GM18907 (cell line): ENCODE results near the gene CA5A.

Source experiments
- ATAC-seq: cut with Tn5 transposase; IDR thresholded peaks from one replicate; pipeline ENCODE4 v1.9.1; 2021; ENCODE audit warnings: mild to moderate bottlenecking, moderate library complexity; ENCODE audit not compliant: unreplicated experiment

CA5A gene

DNA sequence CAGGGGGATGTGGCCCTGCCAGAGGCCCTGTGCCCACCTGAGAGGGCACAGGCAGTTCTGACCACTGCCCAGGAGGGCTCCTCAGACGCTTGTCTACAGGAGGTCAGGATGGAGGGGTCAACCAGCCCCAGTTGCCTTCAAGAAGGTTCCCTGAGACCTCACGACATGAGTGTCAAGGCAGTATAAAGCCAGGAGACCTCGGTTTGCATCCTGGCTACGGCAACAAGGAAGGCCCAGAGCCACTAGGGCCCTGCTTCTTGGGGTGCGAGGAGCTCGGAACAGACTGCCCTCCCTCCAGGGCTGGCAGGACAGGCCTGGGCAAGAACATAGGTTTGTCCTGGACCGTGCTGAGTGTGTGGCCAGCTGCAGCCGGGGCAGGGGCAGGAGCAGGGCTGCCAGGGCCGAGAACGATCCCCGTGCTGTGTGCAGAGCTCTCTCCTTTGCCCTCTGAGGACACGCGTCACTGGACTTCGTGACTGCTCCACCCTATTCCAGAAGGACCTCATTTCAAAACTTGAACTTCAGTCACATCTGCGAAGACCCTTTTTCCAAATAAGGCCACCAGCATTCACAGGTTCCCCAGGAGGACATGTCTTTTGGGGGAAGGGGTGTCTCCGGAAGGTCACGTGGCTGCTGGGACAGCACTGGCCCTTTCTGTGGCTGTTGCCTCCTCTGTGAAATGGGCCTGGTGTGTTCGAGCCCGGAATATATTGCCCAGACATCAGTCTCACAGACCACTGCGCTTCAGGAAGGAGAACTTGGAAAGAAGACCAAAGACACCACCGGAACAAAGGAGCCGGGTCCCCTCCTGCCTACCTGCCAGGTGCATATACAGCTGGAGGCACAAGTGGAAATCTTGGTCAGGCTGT, 94.8 kb downstream of the CA5A start:
- ATAC-seq, result no peak

DNA sequence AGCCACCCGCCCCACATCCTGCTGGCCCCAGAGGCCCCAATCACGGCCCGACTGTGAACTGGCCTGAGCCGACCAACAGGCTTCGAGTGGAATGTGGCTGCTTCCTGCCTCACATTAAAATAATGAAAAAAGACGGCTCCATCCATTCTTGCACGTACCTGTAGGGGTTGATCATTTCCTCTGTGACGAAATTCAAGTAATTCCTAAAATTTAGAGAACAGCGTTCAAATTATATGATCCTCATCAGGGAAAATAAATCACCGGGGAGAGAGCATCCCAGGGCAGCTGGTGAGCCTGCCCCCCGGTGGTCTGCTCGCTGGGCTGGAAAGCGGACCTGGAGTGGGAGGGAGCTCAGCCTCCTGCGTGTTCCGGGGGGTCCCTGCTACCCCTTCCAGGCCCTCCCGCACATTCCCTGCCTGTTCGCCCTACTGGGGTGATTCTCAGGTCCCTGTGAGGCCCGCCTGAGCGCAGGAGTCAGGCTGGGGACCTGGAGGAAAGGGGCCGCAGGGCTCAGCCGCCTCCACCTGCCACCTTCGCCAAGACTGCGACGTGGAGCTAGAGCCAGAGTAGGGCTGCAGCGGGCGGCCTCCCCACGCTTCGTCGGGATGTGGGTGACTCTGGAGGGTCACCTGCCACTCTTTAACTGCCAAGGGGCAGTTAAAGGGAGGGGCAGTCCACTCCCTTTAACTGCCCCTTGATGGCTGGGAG, 95.9 kb downstream of the CA5A start:
- ATAC-seq, result no peak

DNA sequence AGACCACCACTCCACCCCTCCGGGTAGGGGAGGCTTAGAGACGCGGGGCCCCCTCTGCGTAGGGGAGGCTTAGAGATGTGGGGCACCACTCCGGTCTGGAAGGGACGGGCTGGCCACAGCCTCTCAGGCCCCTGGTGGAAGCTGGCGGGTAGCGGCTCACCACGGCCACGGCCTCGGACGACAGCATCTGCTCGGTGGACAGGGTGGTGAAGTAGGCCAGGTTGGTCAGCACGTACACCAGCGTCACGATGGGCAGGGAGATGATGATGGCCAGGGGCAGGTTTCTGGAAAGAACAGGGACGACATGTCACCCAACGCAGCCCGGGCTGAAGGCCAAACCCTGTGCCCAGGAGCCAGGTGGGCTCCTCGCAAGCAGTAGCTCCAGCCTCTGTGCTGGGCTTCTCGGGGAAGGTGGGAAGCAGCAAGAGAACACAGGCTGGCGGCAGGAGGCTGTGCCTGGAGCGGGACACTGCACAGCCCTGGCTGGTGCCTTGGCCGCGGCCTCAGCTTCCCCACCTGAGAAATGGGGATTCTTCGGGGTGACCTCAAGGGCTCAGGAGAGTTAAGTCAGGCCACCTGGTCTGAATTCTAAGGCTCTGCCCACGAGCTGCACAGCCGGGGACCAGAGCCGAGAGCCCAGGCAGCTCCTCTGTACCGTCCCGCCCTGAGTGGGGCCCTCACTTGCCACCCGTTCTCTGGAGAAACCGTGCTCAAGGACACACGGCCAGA, 96.6 kb downstream of the CA5A start:
- ATAC-seq, result no peak

DNA sequence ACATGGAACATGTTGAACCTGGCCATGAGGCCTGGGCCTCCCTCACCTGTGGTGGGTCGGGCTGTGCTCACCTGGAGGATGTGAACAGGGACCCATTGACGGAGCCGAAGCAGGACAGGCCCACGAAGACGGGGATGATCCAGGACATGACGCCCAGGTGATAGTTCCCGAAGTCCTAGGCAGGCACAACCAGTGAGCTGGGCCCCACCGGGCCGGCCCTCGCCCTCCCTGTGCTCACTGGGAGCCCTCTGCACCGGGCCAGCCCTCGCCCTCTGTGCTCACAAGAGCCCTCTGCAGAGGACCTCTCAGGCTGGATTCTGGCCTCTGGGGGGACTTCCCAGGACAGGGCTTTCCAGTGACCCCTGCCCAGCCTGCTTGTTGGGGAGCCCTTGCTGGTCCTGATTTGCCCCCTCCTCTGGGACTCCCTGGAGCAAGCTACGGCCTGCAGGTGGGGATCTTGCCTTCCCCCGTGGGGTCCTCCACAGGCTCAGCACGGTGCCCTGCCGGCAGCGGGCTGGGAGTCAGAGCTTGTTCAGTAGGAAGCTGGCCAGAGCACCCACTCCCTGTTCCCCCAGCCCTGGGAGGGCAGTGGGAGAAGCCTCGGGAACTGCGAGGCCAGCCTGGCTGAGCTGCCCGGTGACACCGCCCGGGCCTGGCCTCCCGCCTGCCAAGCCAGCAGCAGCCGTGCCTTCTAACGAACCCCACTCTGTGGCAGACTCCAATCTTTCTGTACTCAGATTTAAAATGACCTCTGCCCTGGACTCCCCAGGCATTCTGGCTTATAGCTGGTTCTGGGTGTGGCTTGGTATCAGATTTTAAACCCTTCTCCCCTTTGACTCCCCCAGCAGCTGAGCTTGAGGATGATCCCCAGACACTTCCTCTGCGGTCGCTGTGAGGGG, 97.4 kb downstream of the CA5A start:
- no peak for ATAC-seq
